ENCODE measurements around the gene AGK. TPM values are rescaled to one million over a fixed set of nuclear protein-coding genes. Genes with fewer than 3 reads are reported as not detected.

AGK gene
- total and polyA plus RNA-seq, 2 experiments from 2014 or later, result 18.3 to 24.1 TPM

- no peak for TF ChIP-seq EZH2 (IDR thresholded peaks at IDR 0.05; ENCODE audit: insufficient read depth, poor library complexity, severe bottlenecking)
- TF ChIP-seq EZH2phosphoT487 (IDR thresholded peaks at IDR 0.05; ENCODE audit: insufficient read depth, low read depth), result no peak
- H3K9ac ChIP-seq, result no peak overlapping the region
- no peaks in the 10 kb centered on the region for H3K9me3 ChIP-seq (ENCODE audit: low read depth)
- H3K4me1 ChIP-seq (ENCODE audit: insufficient read depth), result no peaks in the 10 kb centered on the region
- peaks cover 5% of the 10 kb centered on the region for H3F3A ChIP-seq (ENCODE audit: insufficient read depth)
- H3K4me3 ChIP-seq, result no peak overlapping the region
- in situ Hi-C loops (cut with MboI), result no loop called here
- no peaks in the 10 kb centered on the region for H4K20me1 ChIP-seq (ENCODE audit: insufficient read depth)
- H3K27ac ChIP-seq, result no peak overlapping the region
- H3K36me3 ChIP-seq (ENCODE audit: low read depth), result peaks cover 13% of the 10 kb centered on the region
- H3K4me2 ChIP-seq (ENCODE audit: unreplicated experiment), result no peak overlapping the region
- DNase-seq, result no peak
- H2AFZ ChIP-seq, result no peak overlapping the region
- H3K27me3 ChIP-seq (replicated peaks; ENCODE audit: insufficient read depth), result no peaks in the 10 kb centered on the region
- WGBS, 2 experiments (ENCODE audit: low coverage in 1 of 2, low lambda C conversion rate in 2 of 2, missing lambda C conversion rate in 2 of 2), result 51 to 59% methylated on average over 6 of the region's 6 CpGs
- no peaks in the 10 kb centered on the region for H3K79me2 ChIP-seq (ENCODE audit: insufficient read depth)
- no peaks in the 10 kb centered on the region for H3K9me2 ChIP-seq (ENCODE audit: insufficient read depth)
These were observed 97.3 kb downstream of the AGK start for GRCh38 chr7:141648276-141649114.

DNA sequence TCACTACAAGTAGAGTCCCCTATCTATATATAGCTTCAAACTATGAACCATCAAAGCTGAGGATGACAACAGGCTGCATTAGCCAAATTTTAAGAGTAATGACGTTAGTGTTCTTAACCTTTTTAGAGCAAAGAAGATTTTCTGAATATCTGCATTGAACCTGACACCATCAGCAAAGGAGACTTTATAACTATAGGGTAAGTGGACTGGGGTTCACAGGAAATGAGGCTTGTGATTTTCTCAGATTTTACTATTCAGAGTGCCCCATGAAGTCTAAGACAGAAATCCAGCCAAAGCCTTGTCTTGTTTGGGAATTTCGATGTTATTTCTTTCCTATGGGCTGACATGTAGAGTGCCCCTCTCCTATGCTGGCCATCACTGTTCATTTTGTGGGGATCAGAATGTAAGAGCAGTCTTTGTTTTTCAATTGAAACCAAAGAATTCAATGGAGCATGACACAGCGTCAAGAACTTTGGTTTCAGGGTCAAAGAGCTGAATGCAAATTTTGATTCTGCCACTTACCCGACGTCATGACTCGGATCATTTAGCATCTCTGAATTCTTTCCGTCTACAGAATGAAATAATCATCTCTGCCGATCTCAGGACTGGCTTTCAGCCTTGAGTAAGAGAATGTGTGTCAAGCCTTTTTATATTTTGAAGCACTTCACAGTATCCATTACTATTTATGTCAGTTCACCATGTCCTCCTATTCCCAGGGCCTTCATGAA is 98.1 kb downstream of the AGK start:
- peaks cover 5% of the 10 kb centered on the region for H3F3A ChIP-seq (ENCODE audit: insufficient read depth)
- no peak overlapping the region for H3K4me2 ChIP-seq (ENCODE audit: unreplicated experiment)
- no peaks in the 10 kb centered on the region for H3K79me2 ChIP-seq (ENCODE audit: insufficient read depth)
- H3K4me3 ChIP-seq, result no peak overlapping the region
- no peaks in the 10 kb centered on the region for H3K27me3 ChIP-seq (replicated peaks; ENCODE audit: insufficient read depth)
- no peak overlapping the region for H3K9ac ChIP-seq
- TF ChIP-seq EZH2 (IDR thresholded peaks at IDR 0.05; ENCODE audit: insufficient read depth, poor library complexity, severe bottlenecking) (no peak), EZH2phosphoT487 (IDR thresholded peaks at IDR 0.05; ENCODE audit: insufficient read depth, low read depth) (no peak)
- no peak overlapping the region for H2AFZ ChIP-seq
- H3K36me3 ChIP-seq (ENCODE audit: low read depth), result peaks cover 9% of the 10 kb centered on the region
- H3K4me1 ChIP-seq (ENCODE audit: insufficient read depth), result no peaks in the 10 kb centered on the region
- no peak overlapping the region for H3K27ac ChIP-seq
- WGBS, 2 experiments (ENCODE audit: low coverage in 1 of 2, low lambda C conversion rate in 2 of 2, missing lambda C conversion rate in 2 of 2), result 77 to 79% methylated on average over 8 of the region's 8 CpGs
- H4K20me1 ChIP-seq (ENCODE audit: insufficient read depth), result no peaks in the 10 kb centered on the region
- no peak for DNase-seq
- in situ Hi-C loops (cut with MboI), result no loop called here
- H3K9me3 ChIP-seq (ENCODE audit: low read depth), result no peaks in the 10 kb centered on the region
- no peaks in the 10 kb centered on the region for H3K9me2 ChIP-seq (ENCODE audit: insufficient read depth)

DNA sequence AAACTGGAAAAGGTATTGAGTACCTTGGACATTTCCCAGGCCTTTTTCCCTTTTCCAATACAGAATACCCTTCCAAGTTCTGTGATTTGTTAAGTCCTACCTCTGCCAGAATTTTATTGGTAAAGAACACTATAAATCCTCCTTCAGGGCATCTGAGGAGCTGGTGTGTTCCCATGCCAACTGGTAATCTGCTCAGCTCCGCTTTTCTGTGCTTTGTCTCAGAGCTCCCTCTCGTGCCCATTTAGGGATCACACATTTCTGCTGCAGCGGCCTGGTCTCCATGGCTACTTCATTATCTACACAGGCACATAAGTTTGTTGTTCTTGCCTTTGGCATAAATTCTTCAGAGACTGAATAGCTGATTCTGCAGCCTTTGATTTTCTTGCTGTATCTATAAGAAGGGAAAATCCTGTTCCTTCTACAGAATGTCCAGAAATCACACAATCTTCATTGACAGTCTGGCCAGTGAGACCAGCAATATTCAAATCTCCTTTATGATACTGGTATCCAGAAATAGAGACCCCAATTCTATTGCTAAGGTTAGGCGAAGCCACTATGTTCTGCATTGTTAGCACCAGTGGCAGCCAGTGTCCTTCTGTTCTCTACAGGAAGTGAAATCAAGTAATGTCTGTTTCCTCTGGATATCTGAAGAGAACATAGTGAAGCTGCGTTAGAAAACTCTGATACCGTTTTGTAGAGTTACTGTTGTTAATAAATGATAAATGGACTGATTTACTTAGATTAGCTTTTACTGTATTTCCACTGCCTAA is 98.8 kb downstream of the AGK start:
- Histone ChIP-seq H3K79me2 (ENCODE audit: insufficient read depth) (no peaks in the 10 kb centered on the region), H3F3A (ENCODE audit: insufficient read depth) (peaks cover 5% of the 10 kb centered on the region), H3K9ac (no peak overlapping the region), H3K36me3 (ENCODE audit: low read depth) (peaks cover 9% of the 10 kb centered on the region), H3K9me2 (ENCODE audit: insufficient read depth) (no peaks in the 10 kb centered on the region), H3K9me3 (ENCODE audit: low read depth) (no peaks in the 10 kb centered on the region), H3K27me3 (replicated peaks; ENCODE audit: insufficient read depth) (no peaks in the 10 kb centered on the region), H3K27ac (peak overlapping the region; percentile 32; the same call in 1 of the 2 replicates), H3K4me2 (ENCODE audit: unreplicated experiment) (no peak overlapping the region), H2AFZ (no peak overlapping the region), H3K4me1 (ENCODE audit: insufficient read depth) (no peaks in the 10 kb centered on the region), H3K4me3 (no peak overlapping the region), H4K20me1 (ENCODE audit: insufficient read depth) (no peaks in the 10 kb centered on the region)
- TF ChIP-seq EZH2 (IDR thresholded peaks at IDR 0.05; ENCODE audit: insufficient read depth, poor library complexity, severe bottlenecking) (no peak), EZH2phosphoT487 (IDR thresholded peaks at IDR 0.05; ENCODE audit: insufficient read depth, low read depth) (no peak)
- DNase-seq, result peak; percentile 93
- in situ Hi-C loops (cut with MboI), result no loop called here
- 25 to 37% methylated on average over 6 of the region's 6 CpGs for WGBS, 2 experiments (ENCODE audit: low coverage in 1 of 2, low lambda C conversion rate in 2 of 2, missing lambda C conversion rate in 2 of 2)

GRCh38 chr7:141651417-141651816 is 100.2 kb downstream of the AGK start:
- Histone ChIP-seq H3K4me3 (no peak overlapping the region), H3K4me1 (ENCODE audit: insufficient read depth) (no peaks in the 10 kb centered on the region), H3K9me2 (ENCODE audit: insufficient read depth) (no peaks in the 10 kb centered on the region), H3K27me3 (replicated peaks; ENCODE audit: insufficient read depth) (no peaks in the 10 kb centered on the region), H4K20me1 (ENCODE audit: insufficient read depth) (no peaks in the 10 kb centered on the region), H3K9me3 (ENCODE audit: low read depth) (no peaks in the 10 kb centered on the region), H3K27ac (no peak overlapping the region), H3K36me3 (ENCODE audit: low read depth) (peaks cover 9% of the 10 kb centered on the region), H3K9ac (no peak overlapping the region), H3K79me2 (ENCODE audit: insufficient read depth) (no peaks in the 10 kb centered on the region), H3F3A (ENCODE audit: insufficient read depth) (peaks cover 5% of the 10 kb centered on the region), H3K4me2 (ENCODE audit: unreplicated experiment) (no peak overlapping the region), H2AFZ (no peak overlapping the region)
- in situ Hi-C loops (cut with MboI), result no loop called here
- DNase-seq, result no peak
- no peak for TF ChIP-seq EZH2 (IDR thresholded peaks at IDR 0.05; ENCODE audit: insufficient read depth, poor library complexity, severe bottlenecking)
- no peak for TF ChIP-seq EZH2phosphoT487 (IDR thresholded peaks at IDR 0.05; ENCODE audit: insufficient read depth, low read depth)
- WGBS, 2 experiments (ENCODE audit: low coverage in 1 of 2, low lambda C conversion rate in 2 of 2, missing lambda C conversion rate in 2 of 2), result 82 to 84% methylated on average over 9 of the region's 9 CpGs
